ENCODE measurements around the gene SURF1.

The SURF1 gene

DNA sequence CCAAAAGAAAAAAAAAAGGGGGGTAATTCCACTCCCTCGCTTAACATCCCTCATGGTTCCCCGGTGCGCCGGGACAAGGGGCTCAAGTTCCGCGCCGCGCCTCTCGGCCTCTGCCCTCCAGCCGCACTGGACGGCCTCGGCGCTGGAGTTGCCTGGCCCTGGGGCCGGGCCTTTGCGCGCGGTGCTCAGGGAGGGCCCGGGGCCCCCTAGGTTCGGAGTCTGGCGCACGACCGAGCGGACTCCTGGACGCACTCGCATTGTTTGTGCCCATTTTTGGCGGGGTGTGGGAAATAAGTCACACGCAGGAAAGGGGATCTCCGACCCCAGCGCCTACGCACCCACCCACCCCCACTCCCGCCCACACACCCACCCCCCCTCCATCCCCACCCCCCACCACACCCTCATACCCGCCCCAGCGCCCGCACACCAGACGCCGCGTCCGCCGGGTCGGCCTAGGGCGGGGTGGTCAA lies 8.7 kb downstream of the SURF1 start:
- TF ChIP-seq Cebpa-rat (IDR thresholded peaks at IDR 0.05): no peak
- H3K4me1 ChIP-seq: peaks cover 57 to 76% (median 64%) of the 10 kb centered on the region in 10 experiments
- peaks cover 72 to 81% (median 78%) of the 10 kb centered on the region in 11 experiments for H3K36me3 ChIP-seq
- H3K4me2 ChIP-seq: peak overlapping the region; percentile 89 to 99 (median 97)
- H3K9ac ChIP-seq: peak overlapping the region; percentile 99 to 100 (median 99)
- no peaks in the 10 kb centered on the region for H3K27me3 ChIP-seq
- H3K27ac ChIP-seq: peak overlapping the region; percentile 93 to 100 (median 98)
- H3K9me3 ChIP-seq (replicated peaks in 1 of 11): no peaks in the 10 kb centered on the region
- peaks cover 41 to 86% (median 62%) of the 10 kb centered on the region in 11 experiments for H4K20me1 ChIP-seq
- peak overlapping the region; percentile 89 to 99 (median 96) for H3K4me3 ChIP-seq

DNA sequence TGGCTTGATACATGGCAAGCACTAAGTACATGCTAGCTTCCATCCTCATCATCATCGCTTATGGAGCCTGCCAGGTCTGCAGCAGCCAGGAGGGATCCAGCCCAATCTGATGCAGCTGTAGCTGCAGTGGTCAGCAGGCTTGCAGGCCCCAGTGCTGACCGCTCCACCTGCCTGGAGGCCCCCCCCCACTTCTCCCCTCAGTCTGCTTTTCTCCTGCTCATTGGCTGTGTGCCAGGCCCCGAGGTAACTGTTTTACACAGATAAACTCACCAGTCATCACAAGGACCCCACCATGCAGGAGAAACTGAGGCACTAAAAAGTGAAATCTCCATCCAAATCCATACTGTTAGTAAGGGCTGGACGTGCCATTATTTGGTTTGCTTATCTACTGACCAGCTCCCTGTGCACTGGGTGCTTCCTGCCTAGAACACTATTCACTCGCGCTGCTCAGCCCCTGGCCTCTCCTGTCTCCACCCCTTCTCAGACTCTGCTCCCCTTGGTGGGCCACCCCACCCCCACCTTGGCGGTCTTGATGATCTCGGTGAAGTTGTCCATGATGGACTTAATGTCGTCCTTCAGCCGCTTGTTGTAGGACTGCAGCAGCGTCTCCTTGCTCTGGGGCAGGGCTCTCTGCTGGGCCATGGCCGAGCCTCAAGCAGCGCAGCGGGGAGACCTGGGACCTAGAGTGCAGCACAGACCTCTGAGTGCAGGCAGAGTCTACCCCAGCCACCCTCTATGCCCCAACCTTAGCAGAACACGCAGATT lies 10.1 kb downstream of the SURF1 start:
- Histone ChIP-seq H3K27me3 (no peaks in the 10 kb centered on the region), H3K4me3 (peak overlapping the region; percentile 89 to 99 (median 96)), H3K4me2 (peak overlapping the region; percentile 89 to 99 (median 97)), H3K9ac (peak overlapping the region; percentile 99 to 100 (median 99)), H3K4me1 (peaks cover 63 to 76% (median 70%) of the 10 kb centered on the region in 10 experiments), H3K27ac (peak overlapping the region in 9 of 11 experiments; percentile 95 to 100 (median 98); a peak in 15 of 22 replicates), H3K9me3 (replicated peaks in 1 of 11) (no peaks in the 10 kb centered on the region), H3K36me3 (peaks cover 66 to 81% (median 74%) of the 10 kb centered on the region in 11 experiments), H4K20me1 (peaks cover 27 to 86% (median 58%) of the 10 kb centered on the region in 11 experiments)
- TF ChIP-seq Cebpa-rat (IDR thresholded peaks at IDR 0.05): no peak

- peak overlapping the region in 8 of 11 experiments; percentile 89 to 99 (median 98); a peak in 11 of 22 replicates for H3K4me2 ChIP-seq
Observed at GRCh38 chr9:133345596-133345995, 10.7 kb downstream of the SURF1 start.

GRCh38 chr9:133344979-133345378 lies 11.3 kb downstream of the SURF1 start:
- Histone ChIP-seq H3K27ac (no peak overlapping the region), H3K9ac (peak overlapping the region in 9 of 11 experiments; percentile 8 to 100 (median 99); a peak in 7 of 22 replicates), H3K36me3 (peaks cover 56 to 81% (median 74%) of the 10 kb centered on the region in 11 experiments)

More at GRCh38 chr9:133345596-133345995, 10.7 kb downstream of the SURF1 start:
- H3K27ac ChIP-seq: no peak overlapping the region
- no peaks in the 10 kb centered on the region for H3K9me3 ChIP-seq (replicated peaks in 1 of 11)
- TF ChIP-seq Cebpa-rat (IDR thresholded peaks at IDR 0.05): no peak
- H4K20me1 ChIP-seq: peaks cover 21 to 81% (median 52%) of the 10 kb centered on the region in 11 experiments
- no peak overlapping the region for H3K4me3 ChIP-seq
- peak overlapping the region in 9 of 11 experiments; percentile 13 to 100 (median 99); a peak in 11 of 22 replicates for H3K9ac ChIP-seq
- peaks cover 62 to 81% (median 74%) of the 10 kb centered on the region in 11 experiments for H3K36me3 ChIP-seq
- no peaks in the 10 kb centered on the region for H3K27me3 ChIP-seq
- H3K4me1 ChIP-seq: peaks cover 63 to 76% (median 70%) of the 10 kb centered on the region in 10 experiments

DNA sequence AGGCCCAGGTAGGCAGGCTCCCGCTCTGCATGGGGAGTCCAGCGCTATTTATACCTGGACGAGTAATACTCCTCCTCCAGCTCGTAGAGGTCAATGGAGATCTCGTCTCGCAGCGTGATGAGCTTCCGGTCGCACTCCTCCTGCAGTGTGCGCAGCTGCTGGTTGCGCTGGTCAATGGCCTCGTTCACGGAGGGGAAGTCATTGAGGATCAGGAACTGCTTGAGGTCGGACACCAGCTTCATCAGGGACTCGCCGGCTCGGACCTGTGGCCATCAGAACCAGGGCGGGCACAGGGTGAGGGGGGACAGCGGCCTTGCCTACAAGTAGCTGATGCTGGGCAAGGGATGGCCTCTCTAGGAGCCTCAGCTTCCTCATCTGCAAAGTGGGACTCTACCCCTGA lies 12.2 kb downstream of the SURF1 start:
- Histone ChIP-seq H3K9me3 (replicated peaks in 1 of 11) (no peaks in the 10 kb centered on the region; a peak in 1 of 22 replicates), H3K4me3 (no peak overlapping the region), H3K27me3 (no peaks in the 10 kb centered on the region), H3K4me1 (peaks cover 61 to 78% (median 68%) of the 10 kb centered on the region in 10 experiments), H3K4me2 (peak overlapping the region in 3 of 11 experiments; percentile 71 to 85 (median 79); a peak in 5 of 22 replicates), H3K27ac (peak overlapping the region in 2 of 11 experiments; percentile 74 to 78; a peak in 1 of 22 replicates), H3K36me3 (peaks cover 52 to 81% (median 74%) of the 10 kb centered on the region in 11 experiments), H3K9ac (peak overlapping the region in 7 of 11 experiments; percentile 8 to 99 (median 69); a peak in 12 of 22 replicates), H4K20me1 (peaks cover 6 to 66% (median 36%) of the 10 kb centered on the region in 11 experiments; a peak in 21 of 22 replicates)
- no peak for TF ChIP-seq Cebpa-rat (IDR thresholded peaks at IDR 0.05)

More at GRCh38 chr9:133344979-133345378, 11.3 kb downstream of the SURF1 start:
- peaks cover 63 to 76% (median 70%) of the 10 kb centered on the region in 10 experiments for H3K4me1 ChIP-seq
- no peaks in the 10 kb centered on the region; a peak in 1 of 22 replicates for H3K9me3 ChIP-seq (replicated peaks in 1 of 11)
- no peaks in the 10 kb centered on the region for H3K27me3 ChIP-seq
- H3K4me3 ChIP-seq: no peak overlapping the region
- H3K4me2 ChIP-seq: no peak overlapping the region
- peaks cover 15 to 75% (median 46%) of the 10 kb centered on the region in 11 experiments for H4K20me1 ChIP-seq
- no peak for TF ChIP-seq Cebpa-rat (IDR thresholded peaks at IDR 0.05)

DNA sequence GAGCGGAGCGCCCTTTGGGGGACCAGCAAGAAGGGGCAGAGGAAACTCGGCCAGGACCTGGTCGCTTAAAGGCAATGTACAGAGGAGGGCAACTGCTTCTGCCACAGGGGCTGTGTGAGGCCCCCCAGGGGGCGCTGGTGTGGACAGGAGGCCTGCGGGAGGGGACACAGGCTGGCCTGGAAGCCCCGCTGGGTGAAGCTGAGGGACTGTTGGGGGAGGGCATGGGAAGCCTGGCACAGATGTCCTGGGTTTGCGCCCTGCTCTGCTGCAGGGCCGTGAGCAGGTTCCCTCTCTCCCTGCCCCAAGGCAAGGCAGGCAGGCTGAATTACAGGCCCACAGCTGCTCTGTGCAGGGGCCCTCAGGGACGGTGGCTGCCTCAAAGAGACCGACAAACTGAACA lies 13.7 kb downstream of the SURF1 start:
- H3K27me3 ChIP-seq: no peaks in the 10 kb centered on the region
- peaks cover 52 to 90% (median 78%) of the 10 kb centered on the region in 11 experiments for H3K36me3 ChIP-seq
- H3K4me3 ChIP-seq: peak overlapping the region in 2 of 10 experiments; percentile 29 to 53; a peak in 1 of 20 replicates
- H3K27ac ChIP-seq: peak overlapping the region; percentile 31 to 82 (median 74); a peak in 21 of 22 replicates
- peaks cover 3 to 58% (median 28%) of the 10 kb centered on the region in 11 experiments; a peak in 18 of 22 replicates for H4K20me1 ChIP-seq
- H3K4me2 ChIP-seq: peak overlapping the region; percentile 57 to 99 (median 85)
- no peak for TF ChIP-seq Cebpa-rat (IDR thresholded peaks at IDR 0.05)
- H3K9ac ChIP-seq: peak overlapping the region; percentile 45 to 72 (median 67)
- no peaks in the 10 kb centered on the region; a peak in 1 of 22 replicates for H3K9me3 ChIP-seq (replicated peaks in 1 of 11)
- H3K4me1 ChIP-seq: peaks cover 60 to 93% (median 74%) of the 10 kb centered on the region in 10 experiments

- peak overlapping the region in 2 of 10 experiments; percentile 29 to 53; a peak in 3 of 20 replicates for H3K4me3 ChIP-seq
- H4K20me1 ChIP-seq: peaks cover 3 to 58% (median 28%) of the 10 kb centered on the region in 11 experiments; a peak in 18 of 22 replicates
- H3K9ac ChIP-seq: peak overlapping the region; percentile 45 to 72 (median 67); a peak in 21 of 22 replicates
- H3K4me1 ChIP-seq: peaks cover 61 to 98% (median 77%) of the 10 kb centered on the region in 10 experiments
- H3K36me3 ChIP-seq: peaks cover 52 to 90% (median 78%) of the 10 kb centered on the region in 11 experiments
- H3K9me3 ChIP-seq (replicated peaks in 1 of 11): no peaks in the 10 kb centered on the region; a peak in 1 of 22 replicates
- no peak for TF ChIP-seq Cebpa-rat (IDR thresholded peaks at IDR 0.05)
- H3K27ac ChIP-seq: peak overlapping the region; percentile 31 to 82 (median 74); a peak in 21 of 22 replicates
- no peaks in the 10 kb centered on the region for H3K27me3 ChIP-seq
- peak overlapping the region; percentile 57 to 99 (median 85) for H3K4me2 ChIP-seq
Observed at GRCh38 chr9:133342069-133342406, 14.2 kb downstream of the SURF1 start.

- H3K4me3 ChIP-seq: peak overlapping the region in 4 of 10 experiments; percentile 12 to 53 (median 27); a peak in 6 of 20 replicates
- H3K27ac ChIP-seq: peak overlapping the region; percentile 57 to 82 (median 75)
- TF ChIP-seq Cebpa-rat (IDR thresholded peaks at IDR 0.05): no peak
- peaks cover 3 to 54% (median 24%) of the 10 kb centered on the region in 11 experiments; a peak in 18 of 22 replicates for H4K20me1 ChIP-seq
- H3K4me1 ChIP-seq: peaks cover 62 to 99% (median 77%) of the 10 kb centered on the region in 10 experiments
- H3K36me3 ChIP-seq: peaks cover 52 to 90% (median 78%) of the 10 kb centered on the region in 11 experiments
- peak overlapping the region; percentile 57 to 99 (median 85) for H3K4me2 ChIP-seq
- H3K9me3 ChIP-seq (replicated peaks in 1 of 11): no peaks in the 10 kb centered on the region; a peak in 1 of 22 replicates
- peak overlapping the region; percentile 45 to 75 (median 67) for H3K9ac ChIP-seq
- no peaks in the 10 kb centered on the region for H3K27me3 ChIP-seq
Observed at GRCh38 chr9:133341369-133342068, 14.8 kb downstream of the SURF1 start.

Data from BLaER1 treated with 17β-estradiol and CSF1 and Interleukin-3, amounts not matched to agents 10 nM and 100 nM (cell line).